Inflammatory macrophage (primary cell): ENCODE measurements around the gene SLC44A3.
"Not testable (repeated sequence)": the region's sequence is repeated elsewhere in the genome, so short reads cannot be mapped to it uniquely, and the experiment has no call there.

Experiments used
- DNase-seq, 2 donors: peaks; one replicate each; pipeline ENCODE4 v3.0.0-alpha.2; 2020 to 2022

Gene SLC44A3

GRCh38 chr1:94840381-94840780 lies 20.2 kb downstream of the SLC44A3 start:
- not testable (repeated sequence) for DNase-seq

- no peak for DNase-seq
Observed at GRCh38 chr1:94840808-94841207, 20.7 kb downstream of the SLC44A3 start.

- DNase-seq, result no peak
Observed at GRCh38 chr1:94843430-94843829, 23.3 kb downstream of the SLC44A3 start.

- DNase-seq, result no peak
Observed at GRCh38 chr1:94843846-94844245, 23.7 kb downstream of the SLC44A3 start.

- DNase-seq, result no peak
Observed at GRCh38 chr1:94846308-94846707, 26.2 kb downstream of the SLC44A3 start.

GRCh38 chr1:94851571-94851970 lies 31.4 kb downstream of the SLC44A3 start:
- DNase-seq, result no peak

- no peak for DNase-seq
Observed at GRCh38 chr1:94852788-94853187, 32.6 kb downstream of the SLC44A3 start.

GRCh38 chr1:94854458-94855306 lies 34.5 kb downstream of the SLC44A3 start:
- DNase-seq, result peak; percentile 85 to 88

- DNase-seq, result no peak
Observed at GRCh38 chr1:94855307-94855700, 35.1 kb downstream of the SLC44A3 start.

- DNase-seq, result no peak
Observed at GRCh38 chr1:94856004-94856403, 35.8 kb downstream of the SLC44A3 start.

GRCh38 chr1:94856868-94857267 lies 36.7 kb downstream of the SLC44A3 start:
- DNase-seq, result no peak

- DNase-seq, result no peak
Observed at GRCh38 chr1:94858276-94858675, 38.1 kb downstream of the SLC44A3 start.

GRCh38 chr1:94859174-94859573 lies 39.0 kb downstream of the SLC44A3 start:
- DNase-seq, result no peak

- no peak for DNase-seq
Observed at GRCh38 chr1:94862718-94863117, 42.6 kb downstream of the SLC44A3 start.

GRCh38 chr1:94863297-94863911 lies 43.2 kb downstream of the SLC44A3 start:
- no peak for DNase-seq

GRCh38 chr1:94863919-94864318 lies 43.8 kb downstream of the SLC44A3 start:
- DNase-seq, result no peak

- DNase-seq, result no peak
Observed at GRCh38 chr1:94864821-94865220, 44.7 kb downstream of the SLC44A3 start.

GRCh38 chr1:94865360-94865759 lies 45.2 kb downstream of the SLC44A3 start:
- no peak for DNase-seq

GRCh38 chr1:94866164-94866807 lies 46.1 kb downstream of the SLC44A3 start:
- no peak for DNase-seq

GRCh38 chr1:94871031-94871430 lies 50.9 kb downstream of the SLC44A3 start:
- DNase-seq, result no peak

GRCh38 chr1:94872771-94873495 lies 52.8 kb downstream of the SLC44A3 start:
- DNase-seq, result no peak

- DNase-seq, result no peak
Observed at GRCh38 chr1:94873520-94874351, 53.6 kb downstream of the SLC44A3 start.
